Measurements from ENCODE around the gene UBTF.
A peak's percentile ranks its signal among the peaks of the same experiment; 100 is the strongest.

The UBTF gene

DNA sequence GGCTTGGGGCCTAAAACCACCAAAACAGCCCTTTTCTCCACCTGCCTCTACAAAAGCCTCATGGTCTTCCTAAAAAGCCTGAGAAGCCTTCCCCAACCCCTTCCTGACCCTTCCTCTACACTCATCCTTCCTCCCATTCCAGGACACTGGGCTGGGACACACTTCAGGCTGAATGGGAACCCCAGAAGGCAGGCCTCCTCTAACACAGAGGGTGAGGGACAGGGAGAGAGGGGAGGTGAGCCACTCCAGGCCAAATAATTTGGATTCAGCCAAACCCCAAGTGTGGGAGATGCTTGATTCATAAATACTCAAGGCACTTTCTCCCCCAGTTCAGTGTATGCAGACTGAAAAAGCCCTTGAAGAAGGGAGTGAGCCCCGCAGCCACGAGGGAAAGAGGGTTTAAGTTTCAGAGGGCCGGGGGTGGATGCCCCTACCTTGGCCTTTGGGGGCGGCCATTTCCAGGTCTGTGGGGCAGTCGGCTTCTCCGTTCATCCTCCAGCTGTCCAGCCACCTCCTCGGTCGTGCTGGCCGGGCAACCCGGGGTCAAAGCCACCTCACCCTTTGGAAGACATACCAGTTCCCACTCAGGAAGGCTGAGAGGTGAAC is 1.6 kb downstream of the UBTF start:
- Histone ChIP-seq H3K4me1 (no peaks in the 10 kb centered on the region; the same call in 1 of the 2 replicates), H3K27me3 (no peaks in the 10 kb centered on the region), H3K4me3 (ENCODE audit: low read depth, low read length) (peak overlapping the region; percentile 83), H3K36me3 (peaks cover 41% of the 10 kb centered on the region), H3K9me3 (no peaks in the 10 kb centered on the region)
- TF ChIP-seq, protein P1, sequence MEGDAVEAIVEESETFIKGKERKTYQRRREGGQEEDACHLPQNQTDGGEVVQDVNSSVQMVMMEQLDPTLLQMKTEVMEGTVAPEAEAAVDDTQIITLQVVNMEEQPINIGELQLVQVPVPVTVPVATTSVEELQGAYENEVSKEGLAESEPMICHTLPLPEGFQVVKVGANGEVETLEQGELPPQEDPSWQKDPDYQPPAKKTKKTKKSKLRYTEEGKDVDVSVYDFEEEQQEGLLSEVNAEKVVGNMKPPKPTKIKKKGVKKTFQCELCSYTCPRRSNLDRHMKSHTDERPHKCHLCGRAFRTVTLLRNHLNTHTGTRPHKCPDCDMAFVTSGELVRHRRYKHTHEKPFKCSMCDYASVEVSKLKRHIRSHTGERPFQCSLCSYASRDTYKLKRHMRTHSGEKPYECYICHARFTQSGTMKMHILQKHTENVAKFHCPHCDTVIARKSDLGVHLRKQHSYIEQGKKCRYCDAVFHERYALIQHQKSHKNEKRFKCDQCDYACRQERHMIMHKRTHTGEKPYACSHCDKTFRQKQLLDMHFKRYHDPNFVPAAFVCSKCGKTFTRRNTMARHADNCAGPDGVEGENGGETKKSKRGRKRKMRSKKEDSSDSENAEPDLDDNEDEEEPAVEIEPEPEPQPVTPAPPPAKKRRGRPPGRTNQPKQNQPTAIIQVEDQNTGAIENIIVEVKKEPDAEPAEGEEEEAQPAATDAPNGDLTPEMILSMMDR (IDR thresholded peaks at IDR 0.05; ENCODE audit: low read depth, low read length), result no peak
- no peak for DNase-seq

DNA sequence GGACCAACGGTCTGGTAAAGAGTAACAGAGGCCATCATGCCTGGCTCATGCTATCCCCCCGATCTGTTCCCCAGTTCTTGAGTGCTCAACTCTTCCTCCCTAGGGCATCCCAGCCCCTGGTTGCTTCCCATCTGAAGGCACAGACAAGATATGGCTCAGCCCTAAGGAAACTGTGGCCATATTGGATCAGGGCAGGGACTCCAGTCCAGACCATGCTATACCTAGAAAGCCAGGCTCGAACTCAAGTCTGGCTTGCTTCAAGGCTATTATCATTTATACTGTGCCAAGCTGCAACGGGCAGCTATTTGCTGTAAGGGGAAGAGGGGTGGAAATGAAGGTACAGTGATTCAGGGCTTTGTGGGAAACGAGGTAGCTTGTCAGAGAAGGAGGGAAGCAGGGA is 2.8 kb downstream of the UBTF start:
- H3K36me3 ChIP-seq, result peaks cover 42% of the 10 kb centered on the region
- H3K4me3 ChIP-seq (ENCODE audit: low read depth, low read length), result no peak overlapping the region
- no peaks in the 10 kb centered on the region for H3K9me3 ChIP-seq
- DNase-seq, result no peak
- H3K27me3 ChIP-seq, result no peaks in the 10 kb centered on the region
- TF ChIP-seq, protein P1 (IDR thresholded peaks at IDR 0.05; ENCODE audit: low read depth, low read length), result no peak
- no peaks in the 10 kb centered on the region; the same call in 1 of the 2 replicates for H3K4me1 ChIP-seq

DNA sequence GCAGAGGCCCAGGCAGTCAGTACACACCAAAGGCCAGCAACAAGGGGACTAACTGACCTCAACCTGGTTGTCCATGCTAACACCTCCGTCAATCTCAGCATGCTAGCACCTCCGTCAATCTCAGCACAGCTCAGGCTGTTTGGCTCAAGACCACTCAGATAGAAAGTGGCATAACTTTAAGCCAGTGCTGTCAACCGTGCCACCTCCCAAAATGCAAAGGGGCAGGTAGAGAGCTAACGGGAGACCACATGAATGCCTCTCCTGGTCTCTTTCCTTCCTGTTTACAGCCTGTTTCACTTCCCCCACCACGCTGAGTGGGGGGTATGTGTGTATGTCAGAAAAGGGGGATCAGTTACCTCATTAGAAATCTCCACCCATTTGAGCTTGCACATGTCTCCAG is 3.3 kb downstream of the UBTF start:
- H3K36me3 ChIP-seq, result peaks cover 48% of the 10 kb centered on the region
- DNase-seq, result no peak
- no peaks in the 10 kb centered on the region for H3K9me3 ChIP-seq
- no peaks in the 10 kb centered on the region for H3K27me3 ChIP-seq
- TF ChIP-seq, protein P1 (IDR thresholded peaks at IDR 0.05; ENCODE audit: low read depth, low read length), result no peak
- no peak overlapping the region for H3K4me3 ChIP-seq (ENCODE audit: low read depth, low read length)
- H3K4me1 ChIP-seq, result no peaks in the 10 kb centered on the region; the same call in 1 of the 2 replicates

DNA sequence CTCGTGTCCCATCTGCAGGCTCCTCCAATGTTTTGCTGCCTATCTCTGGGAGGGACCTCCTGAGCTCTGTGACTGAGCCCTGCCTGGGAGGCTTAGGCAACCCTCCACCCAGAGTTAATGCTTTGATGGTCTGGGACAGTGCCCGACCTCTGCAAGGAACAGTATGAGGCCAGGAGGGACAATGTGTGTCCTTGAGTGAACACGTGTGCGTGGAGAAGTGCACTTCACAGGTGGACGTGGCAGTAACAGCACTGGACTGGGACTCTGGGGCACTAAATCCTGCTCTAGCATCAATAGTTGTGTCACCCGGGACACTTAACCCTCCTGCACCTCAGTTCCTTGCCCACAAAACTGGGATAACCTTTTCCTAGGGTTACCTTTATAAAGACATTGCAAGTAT is 4.6 kb downstream of the UBTF start:
- Histone ChIP-seq H3K27me3 (no peaks in the 10 kb centered on the region), H3K4me3 (ENCODE audit: low read depth, low read length) (no peak overlapping the region), H3K9me3 (no peaks in the 10 kb centered on the region), H3K36me3 (peaks cover 55% of the 10 kb centered on the region), H3K4me1 (peaks cover 6% of the 10 kb centered on the region)
- TF ChIP-seq, protein P1 (IDR thresholded peaks at IDR 0.05; ENCODE audit: low read depth, low read length), result no peak
- no peak for DNase-seq

DNA sequence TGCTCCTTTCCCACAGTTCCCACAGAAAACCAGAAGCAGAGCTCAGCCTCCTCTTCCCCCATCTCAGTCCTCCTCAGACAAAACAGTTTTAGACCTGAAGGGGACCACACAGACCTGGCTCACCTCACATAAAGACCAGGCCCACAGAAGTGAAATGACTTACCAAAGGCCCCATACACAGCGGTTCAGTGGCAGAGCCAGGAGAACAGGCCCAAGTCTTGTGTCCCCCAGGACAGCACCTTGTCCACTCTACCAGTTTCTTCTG is 5.3 kb downstream of the UBTF start:
- H3K27me3 ChIP-seq, result no peaks in the 10 kb centered on the region
- H3K4me1 ChIP-seq, result peaks cover 6% of the 10 kb centered on the region
- H3K4me3 ChIP-seq (ENCODE audit: low read depth, low read length), result no peak overlapping the region
- no peaks in the 10 kb centered on the region for H3K9me3 ChIP-seq
- H3K36me3 ChIP-seq, result peaks cover 60% of the 10 kb centered on the region
- TF ChIP-seq, protein P1 (IDR thresholded peaks at IDR 0.05; ENCODE audit: low read depth, low read length), result no peak
- no peak for DNase-seq

DNA sequence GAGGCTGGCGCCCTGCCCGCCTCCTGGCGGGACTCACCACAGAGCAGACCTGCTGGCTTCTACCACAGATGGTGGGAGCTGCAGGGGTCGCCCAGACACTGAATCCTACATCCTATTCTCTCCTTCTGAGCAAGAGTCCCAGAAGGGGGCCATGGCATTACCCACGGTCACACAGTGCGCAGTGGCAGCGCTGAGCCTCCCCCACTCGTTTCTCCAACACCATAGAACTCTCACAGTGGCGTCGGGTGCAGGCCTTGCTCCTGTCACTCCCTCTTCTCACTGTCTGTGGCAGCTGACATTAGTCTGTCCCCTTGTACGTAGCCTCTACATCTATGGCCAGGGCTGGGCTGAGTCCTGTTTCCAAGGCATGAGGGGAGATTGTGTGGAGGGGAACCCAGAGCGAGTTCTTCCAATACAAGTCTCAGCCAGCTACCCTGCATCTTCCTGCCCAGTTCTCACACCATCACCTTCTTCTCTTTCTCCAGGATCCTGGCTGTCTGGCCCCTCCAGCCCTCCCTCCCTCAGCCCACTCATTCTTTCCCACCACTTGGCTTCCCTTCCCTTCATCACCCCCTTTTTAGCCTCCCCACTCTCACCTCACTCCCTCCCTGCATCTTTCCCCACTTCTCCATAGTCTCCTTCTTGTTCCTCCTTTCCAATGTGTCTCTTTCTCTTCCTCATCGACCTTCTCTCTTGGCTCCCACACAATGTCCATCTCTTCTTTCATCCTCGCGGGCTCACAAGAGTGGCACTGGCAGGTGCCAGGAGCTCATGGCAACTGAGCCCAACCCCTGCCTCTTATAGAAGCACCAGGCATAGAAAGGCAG is 5.9 kb downstream of the UBTF start:
- TF ChIP-seq, protein P1 (IDR thresholded peaks at IDR 0.05; ENCODE audit: low read depth, low read length), result no peak
- Histone ChIP-seq H3K36me3 (peaks cover 65% of the 10 kb centered on the region), H3K9me3 (no peaks in the 10 kb centered on the region), H3K4me3 (ENCODE audit: low read depth, low read length) (no peak overlapping the region), H3K4me1 (peaks cover 6% of the 10 kb centered on the region), H3K27me3 (no peaks in the 10 kb centered on the region)
- DNase-seq, result peak; percentile 35
